NB4 (cell line): ENCODE measurements around the gene UBE2U.
"Not testable (repeated sequence)": the region's sequence is repeated elsewhere in the genome, so short reads cannot be mapped to it uniquely, and the experiment has no call there.

ENCODE experiments used
- POLR2A ChIP-seq: IDR thresholded peaks from 2 replicates; pipeline ENCODE4 v1.6.1; 2011; ENCODE audit warnings: mild to moderate bottlenecking; ENCODE audit not compliant: insufficient read length; ENCODE audit errors: extremely low read depth
- TF ChIP-seq, protein P1 (sequence below): IDR thresholded peaks from one replicate; pipeline ENCODE4 v1.5.1; 2012; ENCODE audit warnings: low read depth, low read length

- TF ChIP-seq, protein P1, sequence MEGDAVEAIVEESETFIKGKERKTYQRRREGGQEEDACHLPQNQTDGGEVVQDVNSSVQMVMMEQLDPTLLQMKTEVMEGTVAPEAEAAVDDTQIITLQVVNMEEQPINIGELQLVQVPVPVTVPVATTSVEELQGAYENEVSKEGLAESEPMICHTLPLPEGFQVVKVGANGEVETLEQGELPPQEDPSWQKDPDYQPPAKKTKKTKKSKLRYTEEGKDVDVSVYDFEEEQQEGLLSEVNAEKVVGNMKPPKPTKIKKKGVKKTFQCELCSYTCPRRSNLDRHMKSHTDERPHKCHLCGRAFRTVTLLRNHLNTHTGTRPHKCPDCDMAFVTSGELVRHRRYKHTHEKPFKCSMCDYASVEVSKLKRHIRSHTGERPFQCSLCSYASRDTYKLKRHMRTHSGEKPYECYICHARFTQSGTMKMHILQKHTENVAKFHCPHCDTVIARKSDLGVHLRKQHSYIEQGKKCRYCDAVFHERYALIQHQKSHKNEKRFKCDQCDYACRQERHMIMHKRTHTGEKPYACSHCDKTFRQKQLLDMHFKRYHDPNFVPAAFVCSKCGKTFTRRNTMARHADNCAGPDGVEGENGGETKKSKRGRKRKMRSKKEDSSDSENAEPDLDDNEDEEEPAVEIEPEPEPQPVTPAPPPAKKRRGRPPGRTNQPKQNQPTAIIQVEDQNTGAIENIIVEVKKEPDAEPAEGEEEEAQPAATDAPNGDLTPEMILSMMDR, result not testable (repeated sequence)
- TF ChIP-seq POLR2A, result not testable (repeated sequence)
These were observed 47.0 kb downstream of the UBE2U start for GRCh38 chr1:64250472-64250871.
